ENCODE measurements around the gene SLFN11. TPM values are rescaled to one million over a fixed set of nuclear protein-coding genes. Genes with fewer than 3 reads are reported as not detected.
"Not testable (repeated sequence)": the region's sequence is repeated elsewhere in the genome, so short reads cannot be mapped to it uniquely, and the experiment has no call there.

Gene SLFN11

DNA sequence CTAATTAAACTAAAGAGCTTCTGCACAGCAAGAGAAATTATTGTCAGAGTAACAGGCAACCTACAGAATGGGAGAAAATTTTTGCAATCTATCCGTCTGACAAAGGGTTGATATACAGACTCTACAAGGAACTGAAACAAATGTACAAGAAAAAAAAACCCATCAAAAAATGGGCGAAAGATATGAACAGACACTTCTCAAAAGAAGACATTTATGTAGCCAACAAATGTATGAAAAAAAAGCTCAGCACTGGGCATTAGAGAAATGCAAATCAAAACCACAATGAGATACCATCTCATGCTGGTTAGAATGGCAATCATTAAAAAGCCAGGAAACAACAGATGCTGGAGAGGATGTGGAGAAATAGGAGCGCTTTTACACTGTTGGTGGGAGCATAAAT is 64.1 kb downstream of the SLFN11 start:
- H3K4ac ChIP-seq (ENCODE audit: low read depth in 1 of 2, low read length in 2 of 2); H2BK12ac ChIP-seq (ENCODE audit: low read length in 2 of 2); H2BK120ac ChIP-seq (ENCODE audit: low read depth, low read length); H3K9ac ChIP-seq (ENCODE audit: low read length); H3K79me1 ChIP-seq (replicated peaks; ENCODE audit: low read length, poor library complexity, severe bottlenecking); H4K8ac ChIP-seq (ENCODE audit: low read length); H3K4me1 ChIP-seq (ENCODE audit: control insufficient read depth, insufficient read depth, low read depth, low read length); H2BK15ac ChIP-seq (ENCODE audit: low read depth, poor library complexity, severe bottlenecking); DNase-seq; H3K36me3 ChIP-seq (ENCODE audit: control insufficient read depth in 1 of 2, insufficient read depth in 2 of 2, low read depth in 1 of 2, low read length in 2 of 2); H3K4me3 ChIP-seq (ENCODE audit: insufficient read depth in 1 of 2, low read depth in 1 of 2, low read length in 2 of 2); H3K9me3 ChIP-seq (ENCODE audit: control insufficient read depth, low read length); H3K27ac ChIP-seq (ENCODE audit: low read length, poor library complexity, severe bottlenecking); H4K91ac ChIP-seq (ENCODE audit: low read length); H3K14ac ChIP-seq (ENCODE audit: low read length in 2 of 2); H2AK5ac ChIP-seq (ENCODE audit: low read length, severe bottlenecking); H2BK5ac ChIP-seq (ENCODE audit: low read depth, low read length, poor library complexity, severe bottlenecking); H3K4me2 ChIP-seq (ENCODE audit: low read length, poor library complexity, severe bottlenecking); H2AFZ ChIP-seq (ENCODE audit: low read depth, low read length); H3K23ac ChIP-seq (ENCODE audit: low read length in 2 of 2); H3K18ac ChIP-seq (ENCODE audit: low read depth in 1 of 2, low read length in 2 of 2): not testable (repeated sequence)
- H3K27me3 ChIP-seq (ENCODE audit: control insufficient read depth in 1 of 2, insufficient read depth in 1 of 2, low read length in 2 of 2): peaks cover 0 to 16% of the 10 kb centered on the region in 2 experiments
- WGBS: 70% methylated on average over 2 of the region's 3 CpGs

Small RNAs within 50 kb of the gene (small RNA-seq; reads per million reads assigned to genes)
- not detected for gene AC060766.3 (ENCODE audit: low read depth)
- not detected for gene AC060766.5 (ENCODE audit: low read depth)
